Karpas-422 (cell line): ENCODE results near the gene SORCS1. TPM values are rescaled to one million over a fixed set of nuclear protein-coding genes. Genes with fewer than 3 reads are reported as not detected.

Source experiments
- DNase-seq: peaks from one replicate; pipeline ENCODE4 v3.0.0-alpha.2; 2015
- H2AFZ ChIP-seq: fragments of 200-600 bp; sonication (generic); 2 replicates; pipeline ENCODE4 v1.6.1; 2014; ENCODE audit warnings: antibody characterized with exemption, low read length, mixed read lengths
- H3K27ac ChIP-seq: fragments of 200-600 bp; sonication (generic); 2 replicates; pipeline ENCODE4 v1.5.1; 2014; ENCODE audit warnings: mild to moderate bottlenecking, low read length, moderate library complexity
- H3K27me3 ChIP-seq: fragments of 200-600 bp; sonication (generic); 2 replicates; pipeline ENCODE4 v1.6.1; 2014; ENCODE audit warnings: low read length, mixed read lengths
- H3K36me3 ChIP-seq: fragments of 200-600 bp; sonication (generic); 2 replicates; pipeline ENCODE4 v1.6.1; 2014; ENCODE audit warnings: low read length, mixed read lengths; ENCODE audit not compliant: insufficient read depth
- H3K4me1 ChIP-seq: fragments of 200-600 bp; sonication (generic); 2 replicates; pipeline ENCODE4 v1.6.1; 2014; ENCODE audit warnings: mild to moderate bottlenecking, low read length, mixed read lengths
- H3K4me2 ChIP-seq: fragments of 200-600 bp; sonication (generic); 2 replicates; pipeline ENCODE4 v1.6.1; 2014; ENCODE audit warnings: low read length, low read depth, mild to moderate bottlenecking; ENCODE audit not compliant: poor library complexity, severe bottlenecking
- H3K4me3 ChIP-seq: fragments of 200-600 bp; sonication (generic); 2 replicates; pipeline ENCODE4 v1.5.1; 2014; ENCODE audit warnings: mild to moderate bottlenecking, antibody characterized with exemption, low read length, mixed read lengths
- H3K79me2 ChIP-seq: fragments of 200-600 bp; sonication (generic); 2 replicates; pipeline ENCODE4 v1.6.1; 2014; ENCODE audit warnings: mild to moderate bottlenecking, low read length, mixed read lengths
- H3K9ac ChIP-seq: fragments of 200-600 bp; sonication (generic); 2 replicates; pipeline ENCODE4 v1.6.0; 2014; ENCODE audit warnings: low read length
- H3K9me2 ChIP-seq: fragments of 200-600 bp; sonication (generic), shearing (Covaris generic); replicated peaks from 2 replicates; pipeline ENCODE4 v1.6.0; 2014; ENCODE audit warnings: mild to moderate bottlenecking, low read length, moderate library complexity; ENCODE audit not compliant: insufficient read depth
- H3K9me3 ChIP-seq: fragments of 300-700, 200-600 bp; sonication (generic); 2 replicates; pipeline ENCODE4 v1.6.1; 2014; ENCODE audit warnings: low read length, mixed read lengths
- H4K20me1 ChIP-seq: fragments of 200-600 bp; sonication (generic); 2 replicates; pipeline ENCODE4 v1.6.1; 2014; ENCODE audit warnings: mild to moderate bottlenecking, antibody characterized with exemption, low read length, low read depth; ENCODE audit not compliant: insufficient read depth
- total RNA-seq: library from RNA; depleted of rRNA; stranded (reverse); fragments of >200 nt; shearing (Covaris generic); gene quantifications from 2 replicates; pipeline ENCODE4 v1.2.3, GENCODE V29; 2014; ENCODE audit warnings: low replicate concordance

SORCS1 gene
- total RNA-seq, 1 experiment from 2014 or later = not detected

GRCh38 chr10:106565546-106565945 lies 599.0 kb downstream of the SORCS1 start:
- no peak overlapping the region for H3K4me3 ChIP-seq
- H3K4me1 ChIP-seq = no peaks in the 10 kb centered on the region
- DNase-seq = no peak
- H3K4me2 ChIP-seq = no peak overlapping the region
- H3K27me3 ChIP-seq = no peaks in the 10 kb centered on the region
- no peak overlapping the region for H2AFZ ChIP-seq
- no peak overlapping the region for H3K27ac ChIP-seq
- no peaks in the 10 kb centered on the region for H3K36me3 ChIP-seq
- peaks cover 13% of the 10 kb centered on the region for H3K9me3 ChIP-seq
- no peaks in the 10 kb centered on the region for H3K9me2 ChIP-seq
- H3K79me2 ChIP-seq = no peaks in the 10 kb centered on the region
- no peak overlapping the region for H3K9ac ChIP-seq
- H4K20me1 ChIP-seq = no peaks in the 10 kb centered on the region

DNA sequence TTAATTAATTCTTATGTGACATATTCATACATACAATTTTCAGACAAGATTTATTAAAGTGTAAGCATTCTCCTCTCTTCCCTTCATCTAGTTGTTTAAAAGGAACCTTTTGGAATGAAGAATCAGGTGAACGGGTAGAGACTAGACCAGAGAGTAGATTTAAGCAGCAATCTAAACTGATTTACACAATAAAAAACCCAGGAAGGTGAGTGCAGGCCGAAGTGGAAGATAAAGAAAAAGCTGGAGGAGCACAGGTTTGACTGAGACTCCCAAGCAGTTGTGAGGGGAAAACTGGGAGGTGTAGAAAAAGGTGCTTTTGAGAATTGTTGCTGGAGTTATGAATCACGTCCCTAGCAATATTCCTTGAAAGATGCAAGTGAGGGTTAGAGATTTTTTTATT lies 601.1 kb downstream of the SORCS1 start:
- Histone ChIP-seq H3K9ac (no peak overlapping the region), H3K27me3 (no peaks in the 10 kb centered on the region), H3K79me2 (no peaks in the 10 kb centered on the region)

DNA sequence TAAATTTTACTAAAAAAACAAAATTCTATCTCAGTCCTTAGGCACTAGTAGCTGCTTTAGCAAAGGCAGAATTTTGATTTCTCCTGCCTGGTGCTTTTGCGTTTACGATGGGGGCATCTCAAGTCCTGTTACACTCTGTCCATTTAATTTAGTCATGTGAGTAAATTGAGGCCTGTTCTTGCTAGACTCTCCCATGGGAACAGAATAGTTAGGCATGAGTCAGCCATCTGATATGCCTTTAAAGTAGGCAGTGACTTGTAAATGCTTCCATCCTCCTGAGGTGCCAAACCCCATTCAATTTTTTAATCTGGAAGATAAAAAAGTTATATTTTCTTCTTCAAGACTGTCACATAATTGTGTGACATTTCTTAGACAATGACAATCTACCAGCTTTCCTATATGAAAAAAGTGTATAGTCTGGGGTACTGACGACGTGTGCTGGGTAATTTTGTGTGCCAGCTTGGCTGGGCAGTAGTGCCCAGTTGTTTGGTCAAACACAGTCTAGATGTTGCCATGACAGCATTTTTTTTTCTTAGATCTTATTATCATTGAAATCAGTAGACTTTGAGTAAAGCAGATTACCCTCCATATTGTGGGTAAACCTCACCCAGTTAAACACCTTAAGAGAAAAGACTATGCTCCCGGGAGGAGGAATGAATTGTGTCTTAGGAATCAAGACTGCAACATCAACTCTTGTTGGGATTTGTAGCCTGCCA lies 603.4 kb downstream of the SORCS1 start:
- Histone ChIP-seq H3K36me3 (no peaks in the 10 kb centered on the region), H3K9ac (no peak overlapping the region), H3K4me3 (no peak overlapping the region), H3K9me3 (peaks cover 13% of the 10 kb centered on the region), H3K9me2 (no peaks in the 10 kb centered on the region), H4K20me1 (no peaks in the 10 kb centered on the region), H3K27ac (no peak overlapping the region), H3K4me1 (no peaks in the 10 kb centered on the region), H3K79me2 (no peaks in the 10 kb centered on the region), H3K4me2 (no peak overlapping the region), H3K27me3 (no peaks in the 10 kb centered on the region), H2AFZ (no peak overlapping the region)
- DNase-seq = no peak

More for the DNA sequence above, 601.1 kb downstream of the SORCS1 start:
- Histone ChIP-seq H3K4me1 (no peaks in the 10 kb centered on the region), H3K4me3 (no peak overlapping the region), H4K20me1 (no peaks in the 10 kb centered on the region), H3K4me2 (no peak overlapping the region), H3K27ac (no peak overlapping the region), H3K9me3 (peaks cover 19% of the 10 kb centered on the region), H3K36me3 (no peaks in the 10 kb centered on the region), H3K9me2 (no peaks in the 10 kb centered on the region), H2AFZ (no peak overlapping the region)
- no peak for DNase-seq

- DNase-seq = no peak
- Histone ChIP-seq H3K27ac (no peak overlapping the region), H3K9me2 (no peaks in the 10 kb centered on the region), H3K36me3 (no peaks in the 10 kb centered on the region), H3K79me2 (no peaks in the 10 kb centered on the region), H3K27me3 (no peaks in the 10 kb centered on the region), H3K4me1 (no peaks in the 10 kb centered on the region), H3K9ac (no peak overlapping the region), H3K4me3 (no peak overlapping the region), H3K4me2 (no peak overlapping the region), H2AFZ (no peak overlapping the region), H4K20me1 (no peaks in the 10 kb centered on the region), H3K9me3 (peaks cover 13% of the 10 kb centered on the region)
Observed at GRCh38 chr10:106559442-106559841, 605.1 kb downstream of the SORCS1 start.

DNA sequence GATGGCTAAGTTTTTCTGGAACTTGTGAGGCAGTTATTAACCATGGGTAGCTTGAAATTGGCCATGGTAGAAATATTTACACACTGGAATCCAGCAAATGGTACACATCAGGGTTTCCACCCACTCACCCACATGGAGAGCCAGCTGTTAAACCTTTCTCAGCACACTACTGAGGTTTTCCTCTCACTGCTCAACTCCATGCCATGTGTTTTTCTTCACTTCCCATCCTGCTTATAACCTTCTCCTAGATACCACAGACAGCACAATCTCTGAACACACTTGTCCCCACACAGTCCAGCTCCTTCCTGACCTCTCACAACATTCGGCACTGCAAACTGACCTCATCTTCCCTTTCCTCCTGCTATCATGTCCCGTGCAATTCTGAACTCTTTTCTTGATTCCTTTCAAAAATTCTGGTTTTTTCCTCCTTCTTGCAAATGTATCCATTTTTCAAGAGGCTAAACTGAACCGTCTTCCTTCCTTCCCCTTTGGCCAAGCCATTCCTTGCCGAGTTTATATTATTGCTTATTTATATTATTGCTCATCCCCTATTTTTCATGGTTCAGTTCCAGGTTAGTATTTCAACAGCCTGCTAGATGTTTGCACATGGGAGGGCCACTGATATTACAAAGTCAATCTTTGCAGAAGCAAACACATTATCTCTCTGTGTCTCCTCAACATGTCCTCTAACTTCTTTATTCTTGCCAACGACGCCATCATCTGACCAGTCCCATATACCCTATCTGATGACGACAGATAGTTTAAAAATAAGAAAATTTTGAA lies 606.4 kb downstream of the SORCS1 start:
- H3K79me2 ChIP-seq = no peaks in the 10 kb centered on the region
- H3K4me1 ChIP-seq = no peaks in the 10 kb centered on the region
- H3K27ac ChIP-seq = no peak overlapping the region
- no peaks in the 10 kb centered on the region for H3K36me3 ChIP-seq
- H3K9me3 ChIP-seq = peaks cover 11% of the 10 kb centered on the region
- H2AFZ ChIP-seq = no peak overlapping the region
- no peak for DNase-seq
- no peaks in the 10 kb centered on the region for H3K27me3 ChIP-seq
- no peak overlapping the region for H3K9ac ChIP-seq
- no peaks in the 10 kb centered on the region for H3K9me2 ChIP-seq
- no peak overlapping the region for H3K4me2 ChIP-seq
- no peak overlapping the region for H3K4me3 ChIP-seq
- no peaks in the 10 kb centered on the region for H4K20me1 ChIP-seq

DNA sequence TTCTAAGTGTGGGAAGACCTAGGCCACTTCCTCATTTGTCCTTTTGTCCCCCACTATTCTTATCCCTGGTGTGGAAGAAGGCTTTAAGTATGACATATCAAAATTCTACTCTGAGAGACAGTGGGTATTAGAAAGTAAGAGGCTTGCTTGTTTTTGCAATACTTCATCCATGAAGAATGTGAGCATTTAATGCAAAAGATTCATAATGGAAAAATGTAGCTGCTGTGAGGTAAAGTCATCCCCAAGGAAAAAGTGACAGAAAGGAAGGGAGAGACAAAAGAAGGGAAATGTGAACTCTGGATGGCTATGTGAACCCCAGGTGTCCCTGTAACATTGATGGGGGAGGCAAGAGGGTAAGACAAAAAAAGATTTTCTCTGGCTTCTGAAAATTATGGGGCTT lies 607.5 kb downstream of the SORCS1 start:
- H2AFZ ChIP-seq = no peak overlapping the region
- no peak overlapping the region for H3K4me2 ChIP-seq
- H3K27ac ChIP-seq = no peak overlapping the region
- no peak overlapping the region for H3K9ac ChIP-seq
- no peak for DNase-seq
- H3K9me2 ChIP-seq = no peaks in the 10 kb centered on the region
- H3K4me3 ChIP-seq = no peak overlapping the region
- H4K20me1 ChIP-seq = no peaks in the 10 kb centered on the region
- H3K4me1 ChIP-seq = no peaks in the 10 kb centered on the region
- H3K36me3 ChIP-seq = no peaks in the 10 kb centered on the region
- H3K27me3 ChIP-seq = no peaks in the 10 kb centered on the region
- peaks cover 11% of the 10 kb centered on the region for H3K9me3 ChIP-seq
- H3K79me2 ChIP-seq = no peaks in the 10 kb centered on the region

- Histone ChIP-seq H3K27me3 (no peaks in the 10 kb centered on the region), H3K4me1 (no peaks in the 10 kb centered on the region), H3K9me3 (peaks cover 14% of the 10 kb centered on the region), H3K9me2 (no peaks in the 10 kb centered on the region), H3K4me2 (no peak overlapping the region), H3K36me3 (no peaks in the 10 kb centered on the region), H3K79me2 (no peaks in the 10 kb centered on the region), H3K4me3 (no peak overlapping the region), H4K20me1 (no peaks in the 10 kb centered on the region), H3K27ac (no peak overlapping the region), H2AFZ (no peak overlapping the region), H3K9ac (no peak overlapping the region)
- DNase-seq = no peak
Observed at GRCh38 chr10:106555599-106555998, 608.9 kb downstream of the SORCS1 start.

- Histone ChIP-seq H3K4me2 (no peak overlapping the region), H4K20me1 (no peaks in the 10 kb centered on the region), H3K4me1 (no peaks in the 10 kb centered on the region), H3K79me2 (no peaks in the 10 kb centered on the region), H3K9me3 (peaks cover 17% of the 10 kb centered on the region), H3K36me3 (no peaks in the 10 kb centered on the region), H3K9ac (no peak overlapping the region), H3K27me3 (no peaks in the 10 kb centered on the region), H3K27ac (no peak overlapping the region), H2AFZ (no peak overlapping the region), H3K4me3 (no peak overlapping the region), H3K9me2 (no peaks in the 10 kb centered on the region)
- no peak for DNase-seq
Observed at GRCh38 chr10:106551501-106552062, 612.9 kb downstream of the SORCS1 start.
